GM23338 (cell line): ENCODE results near the gene SUPT7L.

Experiments
- CREB1 ChIP-seq: fragments of 250-450 bp; sonication (Bioruptor Pico); IDR thresholded peaks from 2 replicates; pipeline ENCODE4 v1.5.0; 2020; ENCODE audit warnings: low read depth, mild to moderate bottlenecking, moderate library complexity
- TF ChIP-seq, protein P1 (sequence below), 2 experiments: fragments of 200-600 bp in 1 of 2; sonication (generic) in 1 of 2; conservative IDR thresholded peaks; 2 replicates each; pipeline versions ENCODE4 v1.5.1 to v1.6.1; 2016 to 2017; ENCODE audit warnings: antibody characterized with exemption in 2 of 2, low read depth in 2 of 2, mild to moderate bottlenecking in 2 of 2, moderate library complexity in 1 of 2
- TF ChIP-seq, protein P2 (sequence below): IDR thresholded peaks from 2 replicates; pipeline ENCODE4 v1.6.1; 2016; ENCODE audit warnings: antibody characterized with exemption

DNA sequence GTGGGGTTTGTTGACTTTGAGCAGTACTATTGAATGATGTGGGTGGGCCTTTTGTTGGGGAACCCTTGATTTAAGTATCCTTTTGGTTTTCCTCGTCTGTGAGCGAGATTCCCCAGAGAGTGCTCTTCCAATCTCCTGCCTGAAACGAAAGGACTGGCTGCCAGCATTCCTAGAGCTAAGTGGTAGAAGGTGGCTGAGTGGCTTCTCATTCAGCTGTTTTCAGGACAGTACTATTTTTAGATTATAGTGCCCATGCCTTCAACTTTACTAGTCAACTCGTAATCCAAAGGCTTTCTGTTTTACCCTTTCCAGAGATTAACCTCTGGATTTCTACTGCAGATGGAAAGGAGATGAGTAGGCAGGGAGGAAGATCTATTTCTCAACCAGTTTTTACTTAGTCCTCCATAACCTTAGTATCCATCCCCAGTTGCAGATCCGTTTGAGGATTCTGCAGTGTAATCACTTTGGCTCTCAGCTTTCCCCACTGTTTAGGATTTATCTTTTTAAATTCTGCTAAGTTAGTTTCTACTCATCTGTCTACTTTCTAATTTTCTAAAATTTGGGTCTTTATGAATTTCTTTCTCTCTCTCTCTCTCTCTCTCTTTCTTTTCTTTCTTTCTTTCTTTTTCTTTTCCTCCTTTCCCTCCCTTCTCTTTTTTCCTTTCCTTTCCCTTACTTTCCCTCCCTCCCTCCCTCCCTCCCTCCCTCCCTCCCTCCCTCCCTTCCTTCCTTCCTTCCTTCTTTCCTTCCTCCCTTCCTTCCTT is 9.5 kb upstream of the SUPT7L start:
- TF ChIP-seq, protein P1, sequence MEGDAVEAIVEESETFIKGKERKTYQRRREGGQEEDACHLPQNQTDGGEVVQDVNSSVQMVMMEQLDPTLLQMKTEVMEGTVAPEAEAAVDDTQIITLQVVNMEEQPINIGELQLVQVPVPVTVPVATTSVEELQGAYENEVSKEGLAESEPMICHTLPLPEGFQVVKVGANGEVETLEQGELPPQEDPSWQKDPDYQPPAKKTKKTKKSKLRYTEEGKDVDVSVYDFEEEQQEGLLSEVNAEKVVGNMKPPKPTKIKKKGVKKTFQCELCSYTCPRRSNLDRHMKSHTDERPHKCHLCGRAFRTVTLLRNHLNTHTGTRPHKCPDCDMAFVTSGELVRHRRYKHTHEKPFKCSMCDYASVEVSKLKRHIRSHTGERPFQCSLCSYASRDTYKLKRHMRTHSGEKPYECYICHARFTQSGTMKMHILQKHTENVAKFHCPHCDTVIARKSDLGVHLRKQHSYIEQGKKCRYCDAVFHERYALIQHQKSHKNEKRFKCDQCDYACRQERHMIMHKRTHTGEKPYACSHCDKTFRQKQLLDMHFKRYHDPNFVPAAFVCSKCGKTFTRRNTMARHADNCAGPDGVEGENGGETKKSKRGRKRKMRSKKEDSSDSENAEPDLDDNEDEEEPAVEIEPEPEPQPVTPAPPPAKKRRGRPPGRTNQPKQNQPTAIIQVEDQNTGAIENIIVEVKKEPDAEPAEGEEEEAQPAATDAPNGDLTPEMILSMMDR (conservative IDR thresholded peaks at IDR 0.05; ENCODE audit: low read depth in 2 of 2): no peak
- no peak for TF ChIP-seq CREB1 (CRISPR knock-in tag)
- TF ChIP-seq, protein P2, sequence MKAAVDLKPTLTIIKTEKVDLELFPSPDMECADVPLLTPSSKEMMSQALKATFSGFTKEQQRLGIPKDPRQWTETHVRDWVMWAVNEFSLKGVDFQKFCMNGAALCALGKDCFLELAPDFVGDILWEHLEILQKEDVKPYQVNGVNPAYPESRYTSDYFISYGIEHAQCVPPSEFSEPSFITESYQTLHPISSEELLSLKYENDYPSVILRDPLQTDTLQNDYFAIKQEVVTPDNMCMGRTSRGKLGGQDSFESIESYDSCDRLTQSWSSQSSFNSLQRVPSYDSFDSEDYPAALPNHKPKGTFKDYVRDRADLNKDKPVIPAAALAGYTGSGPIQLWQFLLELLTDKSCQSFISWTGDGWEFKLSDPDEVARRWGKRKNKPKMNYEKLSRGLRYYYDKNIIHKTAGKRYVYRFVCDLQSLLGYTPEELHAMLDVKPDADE: no peak
